Inferior parietal cortex (tissue), 1 donor: ENCODE results near the gene STRADB.
"Not testable (repeated sequence)": the region's sequence is repeated elsewhere in the genome, so short reads cannot be mapped to it uniquely, and the experiment has no call there.

Source experiments
- DNase-seq: peaks from one replicate; pipeline ENCODE4 v3.0.0-alpha.2; 2016; ENCODE audit errors: extremely low spot score

STRADB gene

GRCh38 chr2:201430839-201431238 is 20.7 kb upstream of the STRADB start:
- DNase-seq = no peak

DNA sequence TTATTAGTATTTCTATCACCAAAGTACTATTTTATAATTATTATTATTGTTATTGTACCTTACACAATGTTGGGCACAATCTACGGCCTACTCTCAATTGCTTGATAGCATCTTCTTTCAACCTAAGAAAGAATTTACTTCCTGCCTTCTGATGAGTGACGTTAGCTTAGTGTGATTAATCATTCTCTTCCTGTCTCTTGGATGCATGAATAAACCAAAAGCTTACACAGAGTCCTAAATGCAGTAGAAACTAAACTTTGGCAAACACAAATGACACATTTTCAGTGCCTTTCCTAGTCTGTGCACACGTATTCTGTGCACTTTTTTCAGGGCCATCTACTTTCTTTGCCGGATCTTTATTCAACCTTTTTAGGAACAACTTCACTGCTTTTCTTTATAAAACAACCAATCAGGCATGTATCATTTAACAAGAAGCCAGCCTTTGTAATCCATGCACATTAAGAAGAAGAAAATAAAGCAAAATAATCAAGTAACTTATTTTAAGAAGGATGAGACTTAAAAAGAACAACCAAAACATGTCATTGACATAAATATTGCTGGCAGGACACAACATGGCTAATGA is 19.4 kb upstream of the STRADB start:
- DNase-seq = no peak

- no peak for DNase-seq
Observed at GRCh38 chr2:201432621-201433393, 18.7 kb upstream of the STRADB start.

GRCh38 chr2:201433394-201433995 is 18.0 kb upstream of the STRADB start:
- DNase-seq = no peak

GRCh38 chr2:201436141-201436540 is 15.4 kb upstream of the STRADB start:
- DNase-seq = no peak

GRCh38 chr2:201439336-201439922 is 12.1 kb upstream of the STRADB start:
- not testable (repeated sequence) for DNase-seq

- no peak for DNase-seq
Observed at GRCh38 chr2:201440182-201440581, 11.4 kb upstream of the STRADB start.

GRCh38 chr2:201441409-201441808 is 10.1 kb upstream of the STRADB start:
- DNase-seq = no peak

DNA sequence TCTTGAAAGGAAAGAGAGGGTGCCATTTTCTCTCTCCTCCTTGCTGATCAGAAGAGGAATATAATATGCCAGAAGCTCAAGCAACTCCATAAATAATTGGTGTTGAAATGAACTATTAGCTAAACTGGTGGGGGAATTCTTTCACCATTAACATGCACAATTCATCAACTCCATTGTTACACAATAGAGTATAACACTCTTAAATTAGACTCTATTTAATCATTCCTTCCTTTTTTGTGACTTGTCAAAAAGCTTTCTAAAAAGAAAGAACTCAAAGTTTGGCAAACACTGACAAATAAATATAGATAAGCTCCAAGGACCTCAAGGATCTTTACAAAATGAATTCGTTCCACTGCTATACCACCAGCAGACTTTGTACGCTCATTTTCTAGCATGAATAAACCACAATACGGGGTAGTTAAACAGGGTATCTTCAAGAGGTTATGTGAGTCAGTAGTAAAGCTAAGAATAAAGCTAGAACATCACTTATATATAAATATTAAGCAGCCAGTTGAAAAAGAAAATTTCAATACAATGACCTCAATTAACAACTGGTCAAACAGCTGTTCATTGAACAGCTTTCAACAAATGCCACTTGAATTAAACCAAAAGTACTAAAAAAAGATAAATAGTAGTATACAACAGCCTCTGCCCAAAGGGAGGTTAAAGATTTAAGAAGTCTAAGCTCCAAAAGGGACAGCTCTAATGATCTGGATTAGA is 6.6 kb upstream of the STRADB start:
- no peak for DNase-seq

GRCh38 chr2:201447086-201447485 is 4.5 kb upstream of the STRADB start:
- DNase-seq = no peak

DNA sequence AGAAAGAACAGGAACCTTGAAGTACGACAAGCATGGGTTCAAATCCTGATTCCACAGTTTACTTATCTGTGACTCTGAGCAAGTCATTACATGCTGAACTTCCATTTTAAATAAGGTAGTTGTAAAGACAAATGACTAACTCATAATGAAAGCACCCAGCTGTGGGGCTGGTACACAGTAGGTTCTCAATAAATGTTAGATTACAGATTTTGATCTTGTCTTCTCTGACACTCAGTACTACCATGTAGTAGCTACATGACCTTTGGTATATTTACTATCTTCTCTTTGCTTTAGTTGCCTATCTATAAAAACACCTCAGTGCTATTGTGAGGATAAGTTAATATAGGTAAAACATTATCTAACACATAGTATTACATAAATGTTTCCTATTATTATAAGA is 3.5 kb upstream of the STRADB start:
- no peak for DNase-seq

DNA sequence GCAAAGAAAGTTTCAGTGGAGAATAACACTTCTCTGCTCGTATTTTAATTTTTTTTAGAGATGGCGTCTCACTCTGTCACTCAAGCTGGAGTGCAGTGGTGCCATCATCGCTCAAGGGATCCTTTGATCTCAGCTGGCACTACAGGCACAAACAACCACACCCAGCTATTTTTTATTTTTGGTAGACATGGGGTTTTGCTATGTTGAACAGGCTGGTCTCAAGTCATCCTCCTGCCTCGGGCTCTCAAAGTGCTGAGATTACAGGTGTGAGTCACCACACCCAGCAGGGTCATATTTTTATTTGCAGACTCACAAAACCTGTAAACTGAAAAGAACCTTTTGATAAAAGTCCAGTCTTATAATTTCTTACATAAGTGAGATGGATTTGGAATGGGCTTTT is 2.8 kb upstream of the STRADB start:
- no peak for DNase-seq

- no peak for DNase-seq
Observed at GRCh38 chr2:201450954-201451291, 617 bp upstream of the STRADB start.

DNA sequence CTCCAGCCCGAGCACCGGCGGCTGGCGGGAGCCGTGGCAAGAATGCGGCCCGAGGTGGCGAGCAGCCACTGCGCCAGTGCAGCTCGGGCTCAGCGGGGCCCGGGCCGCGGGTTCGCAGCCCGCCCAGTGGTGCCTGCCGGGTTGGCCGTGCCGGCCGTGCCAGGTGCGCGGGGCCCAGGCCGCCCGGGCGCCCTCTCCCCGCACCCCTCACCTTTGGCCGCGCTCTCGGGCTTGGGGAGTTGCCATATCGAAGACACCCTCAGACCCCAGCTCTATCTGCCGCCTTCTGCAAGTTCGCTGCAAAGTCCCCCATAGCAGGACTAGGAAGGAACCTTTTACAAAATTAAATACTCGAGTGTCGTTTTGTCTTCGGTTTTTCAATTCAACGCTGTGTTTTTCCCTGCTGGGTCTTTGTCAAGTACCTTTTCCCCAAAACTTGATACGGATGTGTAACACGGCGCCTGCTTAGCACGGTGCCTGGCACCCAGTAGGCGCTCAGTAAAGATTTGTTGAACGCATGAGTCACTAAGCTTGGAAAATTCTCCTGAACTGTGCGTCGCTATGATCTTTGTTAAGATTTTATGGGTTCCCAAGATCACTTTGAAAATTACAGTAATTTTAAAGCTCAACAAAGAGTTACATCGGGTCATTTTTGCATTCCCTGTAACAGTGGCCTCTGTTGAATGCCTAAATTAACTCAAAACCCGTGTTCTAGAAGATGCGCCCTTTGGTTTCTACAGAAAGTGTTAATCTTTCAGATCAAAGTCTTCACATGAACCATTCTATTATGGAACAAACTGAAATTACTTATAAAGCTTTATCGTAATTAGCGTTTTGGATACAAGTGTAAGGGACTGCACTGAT is 750 bp downstream of the STRADB start:
- DNase-seq = peak; percentile 37

DNA sequence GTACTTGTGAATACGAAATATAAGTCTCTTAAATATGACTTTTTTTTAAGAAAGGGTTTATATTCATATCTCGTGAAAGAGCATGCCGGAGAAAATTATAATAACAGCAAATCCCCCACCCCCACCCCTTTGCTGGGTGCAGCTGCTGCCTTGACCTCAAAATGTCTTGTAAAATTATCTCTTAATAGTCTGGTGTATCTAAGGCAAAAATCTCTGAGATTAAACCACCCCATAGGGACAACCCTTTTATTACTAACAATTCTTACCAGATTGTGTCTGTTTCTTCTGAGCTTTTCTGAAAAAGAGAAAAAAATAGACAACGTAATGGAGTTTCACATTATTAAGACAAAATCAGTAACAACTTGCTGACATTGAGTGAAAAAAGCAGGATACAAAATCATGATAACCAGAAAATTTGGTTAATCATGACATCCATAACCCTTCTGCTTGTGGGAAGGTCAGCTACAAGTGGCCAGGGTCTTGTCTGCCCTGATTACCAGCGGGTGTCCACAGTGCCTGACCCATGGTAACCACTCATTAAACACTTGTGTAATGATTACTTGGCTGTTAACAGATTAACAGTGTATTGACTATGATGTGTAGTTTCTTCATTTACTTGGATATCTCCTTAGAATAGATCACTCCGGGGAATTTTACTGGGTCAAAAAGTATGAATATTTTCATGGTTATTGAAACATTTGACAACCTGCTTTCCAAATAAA is 1.5 kb downstream of the STRADB start:
- DNase-seq = no peak

- no peak for DNase-seq
Observed at GRCh38 chr2:201458381-201458780, 6.8 kb downstream of the STRADB start.

GRCh38 chr2:201460532-201460931 is 9.0 kb downstream of the STRADB start:
- no peak for DNase-seq

DNA sequence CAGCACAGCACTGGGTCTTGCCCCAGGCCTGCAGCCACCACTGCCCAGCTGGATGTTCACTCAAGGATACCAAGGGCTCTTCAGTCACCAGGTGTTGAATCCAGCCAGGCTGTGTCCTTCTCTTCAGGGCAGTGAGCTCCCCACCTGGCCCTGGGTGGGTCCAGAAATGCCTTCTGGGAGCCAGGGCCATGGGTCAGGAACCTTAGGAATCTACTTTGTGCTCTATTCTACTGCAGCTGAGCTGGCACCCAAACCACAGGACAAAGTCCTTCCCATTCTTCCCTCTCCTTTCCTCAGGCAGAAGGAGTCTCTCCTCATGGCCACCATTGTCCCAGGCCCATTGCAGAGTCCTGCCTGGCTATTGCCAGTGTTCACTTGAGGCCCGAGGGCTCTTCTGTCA is 13.0 kb downstream of the STRADB start:
- no peak for DNase-seq

DNA sequence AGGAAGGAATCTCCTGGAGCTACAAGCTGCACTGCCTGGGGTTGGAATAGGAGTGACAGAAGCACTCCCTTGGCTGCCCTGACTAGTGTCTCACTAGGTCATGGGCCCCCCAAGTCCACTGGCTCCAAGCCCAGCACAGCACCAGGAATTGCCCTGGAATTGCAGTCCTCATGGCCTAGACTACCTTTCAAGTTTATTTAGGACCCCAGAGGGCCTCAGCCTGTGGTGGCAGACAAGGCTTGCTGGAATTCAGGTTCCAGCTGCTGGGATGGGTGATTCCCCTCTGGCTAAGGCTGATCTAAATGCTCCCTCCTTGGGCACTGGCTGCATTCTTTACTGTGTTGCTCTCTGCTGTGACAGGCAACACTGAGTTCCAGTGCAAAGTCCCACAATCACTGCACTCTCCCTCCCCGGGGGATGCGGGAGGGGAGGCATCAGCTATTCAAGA is 14.0 kb downstream of the STRADB start:
- DNase-seq = no peak

GRCh38 chr2:201466050-201466675 is 14.6 kb downstream of the STRADB start:
- DNase-seq = peak; percentile 69
